Activated naive CD4-positive, alpha-beta T cell (primary cell): ENCODE measurements around the gene CCDC117.
"Not testable (repeated sequence)": the region's sequence is repeated elsewhere in the genome, so short reads cannot be mapped to it uniquely, and the experiment has no call there.

ENCODE experiments used
- DNase-seq, 4 experiments: peaks; one replicate each; lab custom pipeline; 2025; lab: John Stamatoyannopoulos, UW

CCDC117 gene, protein sequence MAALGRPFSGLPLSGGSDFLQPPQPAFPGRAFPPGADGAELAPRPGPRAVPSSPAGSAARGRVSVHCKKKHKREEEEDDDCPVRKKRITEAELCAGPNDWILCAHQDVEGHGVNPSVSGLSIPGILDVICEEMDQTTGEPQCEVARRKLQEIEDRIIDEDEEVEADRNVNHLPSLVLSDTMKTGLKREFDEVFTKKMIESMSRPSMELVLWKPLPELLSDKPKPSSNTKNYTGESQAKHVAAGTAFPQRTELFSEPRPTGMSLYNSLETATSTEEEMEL

GRCh38 chr22:28772633-28773460, at the start of gene CCDC117:
Gene CCDC117, plus strand, starts transcription at chr22:28772695. Its CDS starts 155 bp downstream, at chr22:28772850.
- DNase-seq: peak; percentile 77 to 88 (median 83)

- no peak for DNase-seq
These were observed 44.5 kb upstream of the CCDC117 start for GRCh38 chr22:28728002-28728401.

DNA sequence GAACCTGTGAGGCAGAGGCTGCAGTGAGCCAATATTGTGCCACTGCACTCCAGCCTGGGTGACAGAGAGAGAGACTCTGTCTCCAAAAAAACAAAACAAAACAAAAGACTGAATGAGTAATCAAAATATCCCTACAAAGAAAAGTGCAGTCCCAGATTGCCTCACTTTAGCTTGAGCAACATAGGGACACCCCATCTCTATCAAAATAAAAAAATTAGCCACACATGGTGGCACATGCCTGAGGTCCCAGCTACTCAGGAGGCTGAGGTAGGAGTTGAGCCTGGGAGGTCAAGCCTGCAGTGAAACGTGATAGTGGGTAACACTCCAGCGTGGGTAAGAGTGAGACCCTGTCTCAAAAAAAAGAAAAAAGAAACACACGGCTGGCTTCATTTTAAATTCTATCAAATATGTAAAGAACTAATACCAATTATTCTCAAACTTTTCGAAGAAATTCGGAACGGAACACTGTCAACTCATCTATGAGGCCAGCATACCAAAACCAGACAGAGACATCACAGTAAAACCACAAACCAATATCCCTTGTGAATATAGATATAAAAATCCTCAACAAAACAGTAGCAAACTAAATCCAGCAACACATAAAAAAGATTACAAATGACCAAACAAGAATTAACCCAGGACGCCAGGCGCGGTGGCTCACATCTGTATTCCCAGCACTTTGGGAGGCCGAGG, 43.7 kb upstream of the CCDC117 start:
- no peak for DNase-seq

DNA sequence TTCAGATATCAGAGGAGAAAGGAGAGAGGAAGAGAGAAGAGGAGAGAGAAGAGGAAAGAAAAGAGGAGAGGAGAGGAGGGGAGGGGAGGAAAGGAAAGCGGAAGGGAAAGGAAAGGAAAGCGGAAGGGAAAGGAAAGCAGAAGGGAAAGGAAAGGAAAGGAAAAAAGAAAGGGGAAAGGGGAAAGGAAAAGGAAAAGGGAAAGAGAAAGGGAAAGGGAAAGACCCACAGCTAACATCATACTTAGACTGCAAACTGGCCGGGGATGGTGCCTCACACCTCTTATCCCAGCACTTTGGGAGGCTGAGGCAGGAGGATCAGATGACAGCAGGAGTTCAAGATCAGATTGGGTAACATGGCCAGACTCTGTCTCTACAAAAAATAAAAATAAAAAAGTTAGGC, 42.3 kb upstream of the CCDC117 start:
- DNase-seq: no peak

DNA sequence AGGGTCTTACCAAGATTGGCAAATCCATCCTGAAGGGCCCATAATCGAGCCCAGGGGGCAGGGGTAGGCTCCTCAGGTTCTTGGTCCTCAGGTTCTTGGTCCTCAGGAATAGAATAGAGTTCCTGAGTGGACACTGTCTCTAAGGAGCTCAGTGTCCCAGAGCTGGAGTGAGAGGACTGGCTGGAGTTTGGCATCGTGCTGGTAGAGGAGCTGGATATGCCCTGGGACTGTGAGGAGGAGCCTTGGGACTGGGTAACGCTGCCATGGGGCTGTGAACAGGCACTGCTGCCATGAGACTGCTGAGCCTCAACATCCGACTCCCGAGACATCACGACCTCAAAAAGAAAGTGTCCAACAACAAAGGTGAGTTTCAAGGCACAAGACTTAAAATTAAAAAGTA, 38.1 kb upstream of the CCDC117 start:
- no peak for DNase-seq

DNA sequence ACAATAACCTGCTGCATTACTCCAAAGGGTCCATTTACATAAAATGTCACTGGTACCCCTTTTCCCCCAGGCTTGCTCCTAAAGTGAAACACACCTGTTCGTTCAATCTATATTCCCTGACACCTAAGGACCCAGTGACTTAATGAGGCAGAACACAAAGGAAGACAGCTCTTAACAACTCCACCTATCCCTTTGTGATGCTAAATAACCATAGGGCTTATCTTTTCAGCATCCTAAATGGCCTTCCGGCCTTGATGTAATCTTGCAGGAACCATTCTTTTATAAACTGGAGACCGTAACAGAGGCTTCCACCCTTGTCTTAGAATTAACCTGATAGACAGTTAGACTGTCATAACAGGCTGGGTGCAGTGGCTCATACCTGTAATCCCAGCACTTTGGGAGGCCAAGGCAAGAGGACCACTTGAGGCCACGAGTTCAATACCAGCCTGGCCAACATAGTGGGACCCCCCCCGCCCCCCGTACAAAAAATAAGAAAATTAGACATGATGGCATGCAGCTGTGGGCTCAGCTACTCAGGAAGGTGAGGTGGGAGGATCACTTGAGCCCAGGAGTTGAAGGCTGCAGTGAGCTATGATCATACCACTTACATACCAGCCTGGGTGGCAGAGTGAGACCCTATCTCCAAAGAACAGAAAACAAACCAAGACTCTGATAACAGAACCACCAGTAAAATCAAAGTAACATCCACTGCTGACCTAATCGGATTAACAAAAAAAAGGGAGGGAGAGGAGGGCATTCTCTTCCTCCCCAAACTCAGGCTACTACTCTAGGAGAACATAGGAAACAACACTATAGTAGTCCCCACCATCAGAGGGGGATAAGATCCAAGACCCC, 36.0 kb upstream of the CCDC117 start:
- DNase-seq: no peak

DNA sequence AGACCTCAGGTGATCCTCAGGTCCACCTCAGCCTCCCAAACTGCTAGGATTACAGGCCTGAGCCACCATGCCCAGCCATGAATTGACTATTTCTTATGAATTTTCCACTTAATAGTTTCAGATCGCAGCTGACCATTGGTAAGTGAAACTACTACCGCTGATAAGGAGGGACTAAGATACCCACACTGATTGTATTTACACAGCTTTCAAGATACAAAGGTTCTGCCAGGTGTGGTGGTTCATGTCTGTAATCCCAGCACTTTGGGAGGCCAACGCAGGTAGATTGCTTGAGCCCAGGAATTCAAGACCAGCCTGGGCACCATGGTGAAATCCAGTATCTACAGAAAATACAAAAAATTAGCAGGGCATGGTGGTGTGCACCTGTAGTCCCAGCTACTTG, 34.8 kb upstream of the CCDC117 start:
- no peak for DNase-seq

- not testable (repeated sequence) for DNase-seq
These were observed 33.6 kb upstream of the CCDC117 start for GRCh38 chr22:28738876-28739275.

DNA sequence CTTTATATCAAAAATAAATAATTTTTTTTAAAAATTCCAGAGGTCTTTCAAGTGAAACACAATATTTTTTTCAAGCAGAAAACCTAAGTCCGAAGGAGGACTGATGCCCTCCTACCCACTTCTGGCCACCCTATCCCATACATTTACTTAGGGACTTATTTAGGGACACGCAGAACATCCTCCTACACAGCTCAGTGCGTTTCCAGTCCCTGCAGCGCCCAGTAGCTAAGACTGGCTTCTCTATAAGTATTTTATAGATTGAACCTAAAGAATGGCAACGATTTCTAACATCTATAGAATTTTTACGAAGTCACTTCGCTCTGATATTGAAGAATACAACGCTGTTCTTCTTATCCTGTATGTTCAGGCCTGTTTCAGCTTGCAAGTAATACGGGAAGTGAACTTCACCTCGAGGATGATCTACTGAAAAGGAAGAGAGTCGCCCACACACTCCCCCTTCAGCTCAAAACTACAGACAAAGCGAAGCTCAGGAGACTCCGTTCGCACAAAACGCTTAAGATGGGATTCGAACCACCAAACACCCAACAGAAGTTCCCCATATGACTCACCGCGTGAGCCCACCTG, 31.2 kb upstream of the CCDC117 start:
- DNase-seq: no peak

DNA sequence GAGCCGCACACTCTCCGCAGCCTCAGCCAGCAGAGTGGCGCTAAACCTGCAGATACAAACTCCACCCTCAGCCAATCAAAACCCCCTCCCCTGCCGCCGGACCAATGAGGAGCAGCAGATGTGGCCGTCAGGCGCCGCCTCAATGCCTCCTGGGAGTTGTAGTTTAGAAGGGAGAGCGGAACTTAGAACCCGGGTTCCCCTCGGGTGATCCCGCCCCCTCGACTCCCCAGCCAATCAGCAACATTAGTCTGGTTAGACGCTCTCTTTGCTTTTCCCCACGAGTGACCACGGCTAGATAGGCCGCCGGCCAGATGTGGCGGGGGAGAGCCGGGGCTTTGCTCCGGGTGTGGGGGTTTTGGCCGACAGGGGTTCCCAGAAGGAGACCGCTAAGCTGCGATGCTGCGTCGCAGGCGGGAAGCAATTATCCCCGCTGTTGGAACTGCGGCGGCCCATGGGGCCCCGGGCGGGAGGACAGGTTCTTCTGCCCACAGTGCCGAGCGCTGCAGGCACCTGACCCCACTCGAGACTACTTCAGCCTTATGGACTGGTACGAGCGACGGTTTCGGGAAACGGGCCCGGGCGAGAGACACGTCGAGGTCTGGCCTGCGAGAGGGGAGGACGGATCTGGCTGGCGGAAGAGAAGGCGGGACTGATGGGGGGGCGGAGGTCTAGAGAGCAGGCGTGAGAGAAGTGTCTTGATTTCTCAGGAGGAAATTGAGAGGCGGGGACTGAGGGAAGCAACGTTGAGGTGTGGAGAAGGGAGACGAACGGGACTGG, 30.5 kb upstream of the CCDC117 start, which contains the start of the genes CHEK2 and HSCB:
Gene CHEK2, minus strand, starts transcription at position 36 of the 777 bp plus-strand sequence. CDS start 7,099 bp downstream, outside the sequence.
Gene HSCB, plus strand, starts transcription at position 255 of the 777 bp plus-strand sequence. Its CDS starts 57 bp downstream, at position 312.
- DNase-seq: peak; percentile 85 to 92 (median 88)

DNA sequence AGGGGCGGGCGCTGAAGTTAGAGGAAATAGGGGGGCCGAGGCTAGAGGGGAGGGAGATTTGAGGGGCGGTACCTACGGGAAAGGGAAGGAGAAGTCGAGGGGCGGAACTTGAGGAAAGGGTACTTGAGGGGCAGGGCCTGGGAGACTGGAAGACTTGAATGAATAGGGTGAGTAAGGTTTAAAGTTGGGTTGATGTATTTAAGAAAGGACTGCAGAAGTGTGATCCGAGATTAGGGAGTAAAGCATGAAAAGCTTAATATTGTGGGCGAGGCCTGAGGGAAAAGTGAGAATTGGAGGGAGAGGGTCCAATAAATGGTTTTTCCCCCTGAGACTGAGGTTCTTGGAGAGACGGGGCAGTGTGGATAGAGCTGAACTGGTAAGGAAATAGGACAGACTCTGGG, 29.9 kb upstream of the CCDC117 start:
- DNase-seq: no peak

DNA sequence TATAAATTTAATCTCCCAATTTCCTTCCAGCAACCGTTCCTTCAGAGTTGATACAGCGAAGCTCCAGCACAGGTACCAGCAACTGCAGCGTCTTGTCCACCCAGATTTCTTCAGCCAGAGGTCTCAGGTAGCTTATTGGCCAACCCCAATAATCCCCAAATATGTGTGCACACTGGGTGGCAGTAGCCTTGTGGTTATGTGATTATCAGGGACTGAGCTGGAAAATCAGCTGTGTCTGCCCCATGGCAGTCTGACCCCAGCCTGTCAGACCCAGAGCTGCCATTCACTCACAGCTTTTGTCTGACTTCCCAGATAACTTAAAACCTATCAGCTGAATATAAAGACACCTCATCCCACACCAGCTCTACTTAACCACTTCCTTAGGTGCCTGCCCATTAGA, 28.6 kb upstream of the CCDC117 start:
- no peak for DNase-seq

GRCh38 chr22:28750471-28750881, 22.0 kb upstream of the CCDC117 start:
- DNase-seq: no peak

GRCh38 chr22:28754512-28754911, 18.0 kb upstream of the CCDC117 start:
- not testable (repeated sequence) for DNase-seq

DNA sequence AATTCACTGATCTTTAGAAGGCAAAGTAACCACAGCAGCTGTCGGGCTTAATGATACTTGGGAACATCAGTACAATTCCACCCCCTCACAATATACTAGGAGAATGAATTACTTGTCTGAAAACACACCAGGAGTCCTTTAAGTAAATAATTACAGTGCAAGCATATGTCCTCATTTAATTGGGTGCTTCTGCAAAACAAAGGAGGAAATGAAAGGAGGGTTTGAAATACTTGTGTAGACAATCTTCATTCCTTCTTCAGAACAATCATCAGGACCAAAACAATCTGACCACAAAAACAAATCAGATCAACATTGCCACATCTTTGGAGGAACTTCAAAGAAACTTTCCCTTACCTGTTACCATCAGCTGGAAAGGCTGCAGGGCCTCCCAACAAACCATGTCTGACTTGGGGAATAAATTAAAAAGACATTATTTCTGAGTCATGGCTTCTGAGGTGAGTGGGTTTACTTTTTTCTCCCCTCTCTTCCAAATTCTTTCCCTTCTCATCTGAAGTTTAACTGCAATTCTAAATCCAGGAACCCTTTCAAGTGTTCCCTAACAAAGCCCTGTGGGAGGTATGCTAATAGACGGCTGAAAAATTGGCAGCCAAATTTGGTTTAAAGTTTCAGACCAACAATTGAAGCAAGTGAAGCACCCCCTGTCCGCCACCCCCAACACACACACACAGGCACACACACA, 12.5 kb upstream of the CCDC117 start:
- no peak for DNase-seq

DNA sequence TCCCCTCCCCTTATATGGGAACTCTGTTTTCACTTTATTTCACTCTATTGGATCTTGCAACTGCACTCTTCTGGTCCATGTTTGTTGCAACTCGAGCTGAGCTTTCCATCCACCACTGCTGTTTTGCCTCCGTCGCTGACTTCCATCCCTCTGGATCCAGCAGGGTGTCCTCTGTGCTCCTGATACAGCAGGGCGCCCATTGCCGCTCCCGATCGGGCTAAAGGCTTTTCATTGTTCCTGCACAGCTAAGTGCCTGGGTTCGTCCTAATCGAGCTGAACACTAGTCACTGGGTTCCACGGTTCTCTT, 11.1 kb upstream of the CCDC117 start:
- no peak for DNase-seq

- not testable (repeated sequence) for DNase-seq
These were observed 10.5 kb upstream of the CCDC117 start for GRCh38 chr22:28762000-28762399.

DNA sequence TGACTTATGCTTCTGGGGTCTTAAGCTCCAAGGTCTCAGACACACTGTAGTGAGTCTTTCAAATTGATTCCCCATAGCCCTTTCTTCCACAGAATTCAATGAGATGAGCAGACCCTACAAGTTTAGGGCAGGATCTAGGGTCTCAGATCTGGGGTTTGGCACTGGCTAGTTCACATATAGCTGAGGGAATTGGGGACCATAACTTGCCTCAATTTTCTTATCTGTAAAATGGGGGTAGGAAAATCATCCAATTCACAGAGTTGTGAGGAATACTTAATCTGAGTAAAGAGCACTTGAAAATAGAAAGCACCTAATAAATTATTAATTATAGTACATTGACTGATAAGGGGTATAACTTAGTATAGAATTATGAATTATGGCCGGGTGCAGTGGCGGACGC, 5.9 kb upstream of the CCDC117 start:
- DNase-seq: no peak

DNA sequence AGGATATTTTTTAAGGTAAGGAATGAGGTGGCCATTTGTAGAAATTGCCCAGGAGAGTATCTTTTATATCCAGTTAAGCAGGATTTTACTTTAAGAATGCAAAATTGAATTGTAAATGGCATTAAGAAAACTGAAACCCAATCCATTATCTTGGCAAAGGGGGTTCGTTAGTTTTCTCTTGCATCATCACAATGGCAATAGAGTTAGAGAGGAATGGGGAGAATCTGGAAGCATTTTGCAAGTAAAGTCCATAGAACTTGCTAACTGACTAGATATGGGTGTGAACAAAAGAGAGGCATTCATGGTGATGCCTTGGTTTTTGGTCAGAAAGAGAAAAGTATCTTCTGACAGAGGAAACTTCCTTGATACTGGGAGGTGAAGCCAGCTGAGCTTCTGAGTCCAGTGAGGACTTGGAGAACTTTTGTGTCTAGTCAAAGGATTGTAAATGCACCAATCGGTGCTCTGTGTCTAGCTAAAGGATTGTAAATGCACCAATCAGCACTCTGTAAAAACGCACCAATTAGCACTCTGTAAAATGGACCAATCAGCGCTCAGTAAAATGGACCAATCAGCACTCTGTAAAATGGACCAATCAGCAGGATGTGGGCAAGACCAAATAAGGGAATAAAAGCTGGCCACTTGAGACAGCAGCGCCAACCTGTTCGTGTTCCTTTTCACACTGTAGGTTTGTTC, 3.6 kb upstream of the CCDC117 start:
- DNase-seq: no peak
